ENCODE measurements around the gene CRY2. TPM values are rescaled to one million over a fixed set of nuclear protein-coding genes. Genes with fewer than 3 reads are reported as not detected.

The CRY2 gene
- total and polyA plus RNA-seq, 2 of the 13 experiments (the other 11 are each of a cell fraction or from before 2014, with no cell fraction given) = 10.1 to 12.2 TPM

- TF ChIP-seq FOXA1 (IDR thresholded peaks at IDR 0.05) = no peak
- TF ChIP-seq FOXA1 (CRISPR knock-in tag; IDR thresholded peaks at IDR 0.05) = no peak
- TF ChIP-seq ZNF589 (CRISPR knock-in tag; conservative IDR thresholded peaks at IDR 0.05) = no peak
- TF ChIP-seq TCF7 (IDR thresholded peaks at IDR 0.05; ENCODE audit: low read depth) = no peak
These were observed 35.5 kb upstream of the CRY2 start (continued) for GRCh38 chr11:45811571-45812290.

- ATAC-seq = no peak
- 92% methylated on average over 6 of the region's 7 CpGs for WGBS (ENCODE audit: low lambda C conversion rate)
- TF ChIP-seq ZMAT5 (CRISPR knock-in tag; IDR thresholded peaks at IDR 0.05; ENCODE audit: borderline replicate concordance, low read depth) (no peak), CSRNP1 (CRISPR knock-in tag; IDR thresholded peaks at IDR 0.05) (no peak), RAD51 (IDR thresholded peaks at IDR 0.05; ENCODE audit: borderline replicate concordance) (no peak), AGO2 (optimal IDR thresholded peaks at IDR 0.05; ENCODE audit: low read depth, low read length) (no peak), ZC3H13 (CRISPR knock-in tag; IDR thresholded peaks at IDR 0.05) (no peak), GATAD2A (CRISPR knock-in tag; IDR thresholded peaks at IDR 0.05) (no peak), MEIS1 (CRISPR knock-in tag; IDR thresholded peaks at IDR 0.05; ENCODE audit: borderline replicate concordance) (no peak), ZNF432 (CRISPR knock-in tag; IDR thresholded peaks at IDR 0.05; ENCODE audit: borderline replicate concordance) (no peak), HNRNPH1 (optimal IDR thresholded peaks at IDR 0.05; ENCODE audit: low read depth, low read length) (no peak), TBX2 (CRISPR knock-in tag; IDR thresholded peaks at IDR 0.05; ENCODE audit: borderline replicate concordance) (no peak), MED1 (CRISPR knock-in tag; IDR thresholded peaks at IDR 0.05) (no peak), FOXK2 (IDR thresholded peaks at IDR 0.05) (no peak), ZNF354B (CRISPR knock-in tag; IDR thresholded peaks at IDR 0.05) (no peak), BCL6 (CRISPR knock-in tag; IDR thresholded peaks at IDR 0.05) (no peak), ATRX (CRISPR knock-in tag; IDR thresholded peaks at IDR 0.05; ENCODE audit: borderline replicate concordance) (no peak), ZFP82 (CRISPR knock-in tag; IDR thresholded peaks at IDR 0.05; ENCODE audit: borderline replicate concordance) (no peak)
These were observed 34.4 kb upstream of the CRY2 start for GRCh38 chr11:45812581-45813548.

More at GRCh38 chr11:45812581-45813548, 34.4 kb upstream of the CRY2 start:
- no peak overlapping the region for H3K4me3 ChIP-seq (replicated peaks in 1 of 3; ENCODE audit: insufficient read depth in 1 of 3, low read depth in 2 of 3, low read length in 3 of 3)
- in situ Hi-C loops (cut with HindIII; ENCODE audit: extremely low pct_ligation_motif_present, low pct_unique_long_range_greater_than_20kb) (no loop called here), intact Hi-C loops (cut with micrococcal nuclease; ENCODE audit: unreplicated experiment) (no loop called here)
- H4K20me1 ChIP-seq (ENCODE audit: insufficient read depth, low read length) = no peaks in the 10 kb centered on the region; the same call in 1 of the 2 replicates
- H2AFZ ChIP-seq (ENCODE audit: low read length) = no peak overlapping the region
- H3K79me2 ChIP-seq (ENCODE audit: insufficient read depth, low read length) = no peaks in the 10 kb centered on the region
- peaks cover 11% of the 10 kb centered on the region for H3K4me1 ChIP-seq (ENCODE audit: insufficient read depth, low read length)
- H3K9ac ChIP-seq (ENCODE audit: insufficient read depth, low read depth, low read length) = no peak overlapping the region
- H3K9me3 ChIP-seq (ENCODE audit: low read length) = no peaks in the 10 kb centered on the region
- FAIRE-seq (no peak), DNase-seq (ENCODE audit: low spot score) (no peak)
- no peaks in the 10 kb centered on the region for H3K27me3 ChIP-seq (ENCODE audit: control insufficient read depth in 1 of 2, insufficient read depth in 2 of 2, low read length in 2 of 2)
- ChIA-PET CTCF (ENCODE audit: low intra/inter-chr PET ratio, low total read pairs) (no interaction called here), POLR2A (interaction anchor here (0.8 kb wide), 1 partner anchor 34 kb away, joined by 3 read pairs; no protein-coding TSS in a partner anchor)
- BruUV-seq (replicated peaks) = no TSS peak
- peaks cover 1 to 16% of the 10 kb centered on the region in 2 experiments; a peak in 2 of 5 replicates for H3K36me3 ChIP-seq (replicated peaks in 1 of 2; ENCODE audit: control insufficient read depth in 1 of 2, insufficient read depth in 2 of 2, low read length in 2 of 2)
- H3K4me2 ChIP-seq (ENCODE audit: low read depth, low read length) = no peak overlapping the region
- no peak overlapping the region for H3K27ac ChIP-seq (ENCODE audit: extremely low read length, insufficient read depth, low read length)

All from HepG2 (cell line).